NB4 (cell line): ENCODE data around the gene SLC25A48.
A peak's percentile ranks its signal among the peaks of the same experiment; 100 is the strongest.

Experiments used
- DNase-seq: peaks from one replicate; pipeline ENCODE4 v3.0.0; 2010; ENCODE audit warnings: low read depth
- H3K4me3 ChIP-seq: one replicate; pipeline ENCODE4 v1.5.1; 2011; ENCODE audit warnings: mild to moderate bottlenecking, low read depth, low read length, moderate library complexity
- CTCF ChIP-seq: IDR thresholded peaks from one replicate; pipeline ENCODE4 v1.5.1; 2012; ENCODE audit warnings: low read depth, low read length
- MAX ChIP-seq: IDR thresholded peaks from 2 replicates; pipeline ENCODE4 v1.6.1; 2011; ENCODE audit warnings: low read depth, low read length
- MYC ChIP-seq: IDR thresholded peaks from 2 replicates; pipeline ENCODE4 v1.6.1; 2011; ENCODE audit warnings: low read depth, low read length
- POLR2A ChIP-seq: IDR thresholded peaks from 2 replicates; pipeline ENCODE4 v1.6.1; 2011; ENCODE audit warnings: mild to moderate bottlenecking; ENCODE audit not compliant: insufficient read length; ENCODE audit errors: extremely low read depth

The SLC25A48 gene

GRCh38 chr5:135828782-135829127, 5.7 kb upstream of the SLC25A48 start:
- no peak for TF ChIP-seq POLR2A
- no peak for TF ChIP-seq MYC
- TF ChIP-seq CTCF = no peak
- no peak for TF ChIP-seq MAX
- no peak overlapping the region for H3K4me3 ChIP-seq
- no peak for DNase-seq

- H3K4me3 ChIP-seq = no peak overlapping the region
- DNase-seq = no peak
- TF ChIP-seq CTCF (no peak), MAX (no peak), POLR2A (no peak), MYC (no peak)
Observed at GRCh38 chr5:135829179-135829578, 5.3 kb upstream of the SLC25A48 start.

GRCh38 chr5:135829681-135830383, 4.6 kb upstream of the SLC25A48 start:
- DNase-seq = peak; percentile 62
- no peak for TF ChIP-seq POLR2A
- no peak for TF ChIP-seq MAX
- peak; percentile 94 for TF ChIP-seq CTCF
- TF ChIP-seq MYC = peak; percentile 32; the same call in 1 of the 2 replicates
- H3K4me3 ChIP-seq = no peak overlapping the region

GRCh38 chr5:135830384-135830700, 4.1 kb upstream of the SLC25A48 start:
- H3K4me3 ChIP-seq = no peak overlapping the region
- no peak for DNase-seq
- no peak for TF ChIP-seq POLR2A
- no peak for TF ChIP-seq MAX
- TF ChIP-seq MYC = no peak
- no peak for TF ChIP-seq CTCF

GRCh38 chr5:135830876-135831275, 3.6 kb upstream of the SLC25A48 start:
- no peak for TF ChIP-seq MAX
- TF ChIP-seq MYC = no peak
- TF ChIP-seq CTCF = no peak
- no peak for TF ChIP-seq POLR2A
- DNase-seq = no peak
- H3K4me3 ChIP-seq = no peak overlapping the region

- no peak for TF ChIP-seq MYC
- no peak for TF ChIP-seq POLR2A
- no peak for TF ChIP-seq MAX
- TF ChIP-seq CTCF = no peak
- DNase-seq = no peak
- no peak overlapping the region for H3K4me3 ChIP-seq
Observed at GRCh38 chr5:135831439-135831838, 3.0 kb upstream of the SLC25A48 start.
